Activated effector memory CD4-positive, alpha-beta T cell treated with anti-CD3 and anti-CD28 coated beads, Interleukin-2, amount 50 U/mL, for 16 hours (primary cell): ENCODE data around the gene PPP1R9B.

Source experiments
- DNase-seq: peaks from one replicate; pipeline ENCODE4 v3.0.0-alpha.2; 2020

Gene PPP1R9B

GRCh38 chr17:50122945-50123344 lies 27.5 kb downstream of the PPP1R9B start:
- DNase-seq, result no peak

DNA sequence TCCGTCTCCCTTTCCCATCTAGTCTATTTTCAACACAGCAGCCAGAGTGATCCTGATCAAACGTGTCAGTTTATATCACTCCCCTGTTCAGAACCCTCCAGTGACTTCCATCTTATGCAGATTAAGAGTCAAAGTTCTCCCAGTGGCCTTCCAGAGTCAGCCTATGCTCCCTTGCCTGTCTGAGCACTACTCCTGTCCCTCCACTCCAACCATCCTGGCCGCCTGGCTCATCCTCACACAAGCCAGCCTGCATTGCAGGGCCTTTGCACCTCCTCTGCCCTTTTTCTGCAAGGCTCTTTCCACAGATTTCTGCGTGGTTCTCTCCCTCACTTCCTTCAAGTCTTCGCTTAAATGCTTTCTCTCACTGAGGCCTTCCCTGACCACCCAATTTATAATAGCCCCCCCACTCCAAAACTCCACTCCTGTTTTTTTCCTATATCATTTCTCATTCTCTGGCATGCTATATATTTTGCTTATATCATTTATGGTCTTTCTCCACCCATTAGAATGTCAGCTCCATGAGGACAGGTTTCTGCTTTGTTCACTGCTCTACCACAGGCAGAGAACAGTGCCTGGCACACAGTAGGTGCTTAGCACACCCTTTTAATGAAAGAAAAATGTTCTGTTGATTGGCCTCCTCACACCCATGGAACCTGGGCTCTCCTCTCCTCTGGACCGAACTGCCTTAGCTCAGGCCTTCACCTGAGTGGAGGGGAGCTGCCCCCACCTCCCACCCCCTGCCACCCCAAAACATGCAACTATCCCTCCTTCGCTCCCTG lies 29.8 kb downstream of the PPP1R9B start:
- DNase-seq, result no peak

- DNase-seq, result no peak
Observed at GRCh38 chr17:50118828-50119218, 31.7 kb downstream of the PPP1R9B start.

DNA sequence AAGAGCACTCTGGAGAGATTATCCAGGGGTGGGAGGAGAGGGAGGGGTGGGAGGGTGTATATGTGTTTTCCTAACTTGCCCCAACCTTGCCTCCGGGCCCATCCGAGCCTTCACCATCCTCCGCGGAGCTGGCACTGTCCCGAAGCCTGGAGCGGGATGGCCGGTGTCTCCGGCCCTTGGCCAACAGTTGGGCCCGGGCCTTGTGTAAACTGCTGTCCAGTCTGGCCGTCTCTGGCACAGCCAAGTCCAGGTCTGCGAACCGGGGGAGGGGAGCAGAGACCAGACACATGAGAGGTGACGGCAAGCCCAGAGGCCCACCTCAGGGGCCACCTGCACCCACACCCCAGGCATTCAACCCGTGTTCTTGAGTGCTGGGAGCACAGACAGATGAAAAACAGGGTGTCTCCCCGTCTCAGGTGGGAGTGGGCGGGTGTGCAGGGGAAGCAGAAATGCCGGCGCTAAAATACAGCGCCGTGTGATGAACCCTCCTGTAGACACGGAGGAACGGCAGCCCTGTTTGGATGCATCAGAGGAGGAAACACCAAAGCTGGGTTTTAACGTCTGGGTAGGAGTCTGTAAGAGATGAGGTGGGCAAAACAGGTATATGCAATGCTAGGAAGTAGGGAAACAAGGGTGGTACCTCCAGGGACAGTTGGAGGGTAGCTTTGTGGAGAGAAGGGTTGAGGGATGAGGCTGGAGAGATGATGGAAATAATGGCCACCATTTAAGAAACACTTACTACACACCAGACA lies 32.2 kb downstream of the PPP1R9B start:
- DNase-seq, result no peak

DNA sequence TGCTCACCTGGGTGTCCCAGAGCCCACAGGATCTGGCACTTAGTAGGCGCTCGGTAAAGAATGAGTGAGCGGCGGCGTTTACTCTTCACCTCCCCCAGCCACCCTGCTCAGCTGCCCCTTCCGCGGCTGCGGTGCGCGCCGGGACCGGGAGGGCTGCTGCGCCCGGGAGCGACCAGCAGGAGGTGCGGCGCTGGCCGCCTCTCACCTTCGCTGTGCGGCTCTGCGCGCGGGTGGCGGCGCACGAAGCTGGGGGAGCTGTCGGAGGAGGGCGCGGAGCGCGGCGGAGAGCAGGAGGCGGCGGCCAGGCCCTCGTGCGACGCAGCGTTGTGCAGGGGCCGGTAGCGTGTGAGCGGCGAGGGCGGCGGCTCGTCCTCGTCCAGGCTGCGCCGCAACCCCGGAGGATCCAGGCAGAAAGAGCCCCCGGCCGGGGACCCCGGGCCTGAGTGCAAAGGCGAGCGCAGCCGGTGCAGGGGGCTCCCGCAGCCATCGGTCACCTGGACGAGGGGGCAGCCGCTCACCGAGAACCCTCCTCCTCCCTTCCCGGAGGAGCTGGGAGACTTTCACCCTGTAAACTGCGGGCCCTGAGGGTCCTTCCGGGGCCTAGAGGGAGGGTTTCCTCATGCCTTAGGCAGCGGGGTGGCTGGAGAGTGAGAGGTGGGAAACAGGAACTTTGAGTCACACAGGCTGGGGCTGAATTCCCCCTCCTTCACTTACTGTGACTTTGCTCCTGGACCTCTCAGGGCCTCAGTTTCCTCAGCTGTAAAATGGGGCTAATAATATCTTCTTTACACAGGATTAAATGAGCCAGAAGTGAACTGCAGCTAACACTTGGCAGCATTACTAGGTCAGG lies 33.0 kb downstream of the PPP1R9B start:
- DNase-seq, result peak; percentile 86

- DNase-seq, result no peak
Observed at GRCh38 chr17:50115756-50116155, 34.7 kb downstream of the PPP1R9B start.

DNA sequence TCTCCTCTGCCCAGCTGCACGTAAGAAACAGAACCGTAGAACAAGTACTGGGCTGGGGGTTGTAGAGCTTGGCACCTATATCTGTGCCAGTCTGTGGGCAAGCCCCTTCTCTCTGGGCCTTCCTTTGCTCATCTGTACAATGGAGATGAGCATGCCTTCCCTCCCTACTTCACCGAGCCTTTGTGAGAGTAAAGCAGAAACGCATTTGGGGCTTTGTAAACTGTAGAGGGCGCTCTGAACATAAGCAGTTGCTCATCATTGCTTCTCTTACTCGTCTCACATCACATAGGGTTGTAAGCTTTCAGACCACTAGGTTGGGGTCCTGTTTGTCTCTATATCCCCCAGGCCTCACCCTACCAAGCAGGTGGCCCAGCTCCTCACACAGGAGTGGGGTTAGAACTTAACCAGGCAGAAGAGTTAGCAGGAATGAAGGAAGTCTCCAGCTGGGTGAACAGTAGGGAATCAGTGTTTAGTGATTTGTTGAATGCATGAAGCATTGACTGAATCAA lies 35.6 kb downstream of the PPP1R9B start:
- no peak for DNase-seq

DNA sequence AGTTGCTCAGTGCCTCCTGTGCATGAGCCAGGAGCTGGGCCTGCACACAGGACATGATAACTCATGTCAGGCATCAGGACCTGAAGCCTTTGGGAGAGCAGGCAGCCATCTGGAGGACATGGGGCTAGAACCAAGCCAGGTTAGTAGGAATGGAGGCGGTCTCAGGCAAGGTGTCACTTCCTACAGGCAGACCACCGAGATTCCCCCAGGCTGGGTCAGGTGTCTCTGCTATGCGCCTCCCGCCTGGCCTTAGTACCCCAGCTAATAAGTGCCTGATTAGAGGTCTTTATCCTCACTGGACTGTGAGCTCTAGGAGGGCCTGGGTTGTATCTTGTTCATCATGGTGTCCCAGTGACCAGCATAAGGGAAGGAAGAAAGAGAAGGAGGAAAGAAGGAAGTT lies 36.1 kb downstream of the PPP1R9B start:
- no peak for DNase-seq

GRCh38 chr17:50113624-50114320 lies 36.7 kb downstream of the PPP1R9B start:
- DNase-seq, result no peak

DNA sequence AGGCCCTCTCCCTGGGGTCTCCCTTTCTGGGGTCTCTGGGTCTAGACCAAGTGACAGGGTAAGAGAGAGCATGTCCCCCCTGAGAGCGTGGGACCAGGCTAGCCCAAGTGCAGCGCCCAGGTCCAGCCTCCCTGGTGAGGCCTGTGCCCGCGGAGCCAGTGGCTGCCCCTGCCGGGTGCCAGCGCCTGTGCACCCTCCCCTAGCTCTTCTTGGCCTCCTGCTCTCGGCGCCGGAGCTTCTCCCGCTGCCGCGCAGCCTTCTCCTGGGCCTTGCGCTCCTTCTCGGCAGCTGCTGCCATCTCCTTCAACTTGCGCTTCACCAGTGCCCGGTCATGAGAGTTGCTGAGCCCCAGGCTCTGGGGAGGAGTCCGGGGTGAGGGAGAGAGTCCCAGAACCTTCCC lies 37.8 kb downstream of the PPP1R9B start:
- no peak for DNase-seq

GRCh38 chr17:50111673-50112655 lies 38.5 kb downstream of the PPP1R9B start:
- no peak for DNase-seq

DNA sequence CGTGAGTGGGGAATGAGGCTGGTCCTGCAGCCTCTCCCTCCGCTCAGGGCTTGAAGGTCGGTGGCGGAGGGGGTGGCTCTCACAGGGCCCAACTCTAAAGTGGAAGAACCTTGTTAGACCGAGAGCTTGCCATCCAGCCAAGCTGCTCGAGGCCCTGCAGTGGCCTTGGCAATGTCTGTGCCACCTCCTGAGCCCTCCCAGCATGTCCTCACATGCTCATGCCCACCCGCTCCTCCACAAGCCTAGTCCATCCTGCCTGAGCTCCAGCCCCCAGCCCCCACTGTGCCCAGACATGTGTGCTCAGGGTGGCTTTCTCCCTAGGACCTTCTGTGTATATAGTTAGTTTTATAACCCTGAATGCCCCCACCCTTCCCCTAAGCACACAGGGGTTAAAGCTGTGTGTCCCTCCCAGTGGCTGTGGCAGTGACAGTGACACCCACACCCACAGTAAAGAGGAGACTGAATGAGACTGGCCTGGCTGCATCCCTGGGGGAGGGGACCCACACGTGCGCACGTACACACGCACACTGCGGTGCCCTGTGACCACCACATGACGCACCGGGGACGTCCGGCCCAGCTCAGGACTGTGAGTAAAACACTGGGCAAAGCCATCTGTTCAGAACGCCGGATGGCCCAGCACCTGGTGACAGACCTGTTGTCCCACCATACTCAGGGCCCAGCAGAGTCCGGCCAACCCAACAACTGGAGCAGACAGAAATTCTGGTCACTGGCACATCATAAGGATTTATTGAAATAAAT lies 39.7 kb downstream of the PPP1R9B start:
- DNase-seq, result no peak

GRCh38 chr17:50109785-50110184 lies 40.7 kb downstream of the PPP1R9B start:
- DNase-seq, result no peak

- no peak for DNase-seq
Observed at GRCh38 chr17:50109207-50109606, 41.3 kb downstream of the PPP1R9B start.

GRCh38 chr17:50108556-50108955 lies 41.9 kb downstream of the PPP1R9B start:
- no peak for DNase-seq

DNA sequence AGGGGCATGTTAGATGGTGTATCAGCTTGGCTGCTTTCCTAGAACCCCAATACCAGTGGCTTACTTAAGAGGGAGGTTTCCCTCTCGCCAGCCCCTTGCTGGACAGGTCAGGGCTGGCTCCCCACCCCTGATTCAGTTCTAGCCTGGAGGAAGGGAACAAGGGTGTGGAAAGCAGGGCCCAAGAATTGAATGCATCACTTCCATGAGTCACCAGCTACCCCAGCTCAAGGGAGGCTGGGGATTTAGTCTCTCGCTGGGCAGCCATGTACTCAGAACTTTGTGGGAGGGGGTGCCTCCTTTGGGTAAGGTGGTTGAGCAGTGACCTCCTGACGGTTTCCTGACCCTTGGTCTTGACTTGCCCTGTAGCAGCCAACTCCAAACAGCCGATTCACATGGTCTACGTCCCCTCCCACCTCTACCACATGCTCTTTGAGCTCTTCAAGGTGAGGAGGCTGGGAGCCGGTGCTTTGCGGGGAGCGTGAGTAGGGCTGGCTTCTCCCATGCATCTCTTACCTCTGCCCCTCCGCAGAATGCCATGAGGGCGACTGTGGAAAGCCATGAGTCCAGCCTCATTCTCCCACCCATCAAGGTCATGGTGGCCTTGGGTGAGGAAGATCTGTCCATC lies 42.6 kb downstream of the PPP1R9B start:
- DNase-seq, result no peak

- DNase-seq, result no peak
Observed at GRCh38 chr17:50106393-50107131, 43.9 kb downstream of the PPP1R9B start.

GRCh38 chr17:50105811-50106210 lies 44.7 kb downstream of the PPP1R9B start:
- DNase-seq, result no peak

- DNase-seq, result no peak
Observed at GRCh38 chr17:50103941-50104340, 46.5 kb downstream of the PPP1R9B start.
